ENCODE measurements around the gene DAGLB.
A peak's percentile ranks its signal among the peaks of the same experiment; 100 is the strongest.
"Not testable (repeated sequence)": the region's sequence is repeated elsewhere in the genome, so short reads cannot be mapped to it uniquely, and the experiment has no call there.

DAGLB gene

GRCh38 chr7:6395898-6396595, 51.7 kb downstream of the DAGLB start:
- DNase-seq, result peak; percentile 20

GRCh38 chr7:6394114-6394513, 53.6 kb downstream of the DAGLB start:
- DNase-seq, result no peak

GRCh38 chr7:6393667-6394056, 54.1 kb downstream of the DAGLB start:
- DNase-seq, result no peak

GRCh38 chr7:6392712-6393666, 54.8 kb downstream of the DAGLB start:
- DNase-seq, result peak; percentile 77

GRCh38 chr7:6389728-6390127, 58.0 kb downstream of the DAGLB start:
- no peak for DNase-seq

- no peak for DNase-seq
Measured at GRCh38 chr7:6387734-6388294, 59.9 kb downstream of the DAGLB start.

GRCh38 chr7:6386779-6387178, 61.0 kb downstream of the DAGLB start:
- DNase-seq, result no peak

- no peak for DNase-seq
Measured at GRCh38 chr7:6385909-6386560, 61.7 kb downstream of the DAGLB start.

GRCh38 chr7:6385110-6385781, 62.5 kb downstream of the DAGLB start:
- DNase-seq, result no peak

GRCh38 chr7:6384327-6384726, 63.4 kb downstream of the DAGLB start:
- no peak for DNase-seq

GRCh38 chr7:6382817-6383216, 64.9 kb downstream of the DAGLB start:
- no peak for DNase-seq

- not testable (repeated sequence) for DNase-seq
Measured at GRCh38 chr7:6381846-6382245, 65.9 kb downstream of the DAGLB start.

GRCh38 chr7:6380310-6381095, 67.3 kb downstream of the DAGLB start:
- DNase-seq, result no peak

GRCh38 chr7:6379886-6380285, 67.9 kb downstream of the DAGLB start:
- DNase-seq, result no peak

- DNase-seq, result not testable (repeated sequence)
Measured at GRCh38 chr7:6378556-6378955, 69.2 kb downstream of the DAGLB start.

- DNase-seq, result no peak
Measured at GRCh38 chr7:6376820-6377219, 70.9 kb downstream of the DAGLB start.

- DNase-seq, result peak; percentile 22
Measured at GRCh38 chr7:6375348-6376101, 72.2 kb downstream of the DAGLB start.

GRCh38 chr7:6367701-6368211, 80.0 kb downstream of the DAGLB start:
- DNase-seq, result no peak

- no peak for DNase-seq
Measured at GRCh38 chr7:6365451-6365850, 82.3 kb downstream of the DAGLB start.

- no peak for DNase-seq
Measured at GRCh38 chr7:6360841-6361240, 86.9 kb downstream of the DAGLB start.

GRCh38 chr7:6359734-6360133, 88.0 kb downstream of the DAGLB start:
- no peak for DNase-seq

Measured in activated CD4-positive, alpha-beta T cell treated with anti-CD3 and anti-CD28 coated beads for 48 hours (primary cell).